ENCODE data around the gene LRP4. TPM values are rescaled to one million over a fixed set of nuclear protein-coding genes. Genes with fewer than 3 reads are reported as not detected.

The LRP4 gene
- total and polyA plus RNA-seq, 11 donors: 9.1 to 29.1 (median 18.6) TPM

DNA sequence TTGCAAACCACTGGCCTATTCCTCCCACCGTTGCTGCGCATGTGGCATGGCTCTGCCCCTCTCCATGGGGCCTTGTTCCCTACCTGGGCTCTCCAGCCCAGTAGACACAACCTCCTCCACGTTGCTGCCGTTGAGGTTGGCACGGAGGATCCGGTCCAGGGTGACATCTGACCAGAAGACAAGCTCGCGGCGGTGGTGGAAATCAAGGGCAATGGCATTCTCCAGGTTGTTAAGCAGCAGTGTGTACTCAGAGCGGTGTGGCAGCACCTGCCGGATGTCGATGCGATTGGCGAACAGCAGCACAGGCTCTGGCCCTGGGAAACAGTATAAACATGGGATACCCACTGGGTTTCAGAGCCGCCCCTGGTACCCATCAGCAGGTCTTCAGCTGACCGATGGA is 23.8 kb downstream of the LRP4 start:
- H3K4me3 ChIP-seq: no peak overlapping the region
- ATAC-seq (no peak), DNase-seq (no peak)
- intact Hi-C loops (cut with DNase I): loop anchor here in 2 of 10 donors (5.0 to 10.0 kb wide), 2 partner anchors 460 to 463 kb away; partner anchors contain the start of gene MYBPC3 (in 1 of the 2)
- H3K4me1 ChIP-seq: peaks cover 0 to 16% (median 2%) of the 10 kb centered on the region in 12 donors
- H3K9me3 ChIP-seq: no peaks in the 10 kb centered on the region
- TF ChIP-seq, protein P1, sequence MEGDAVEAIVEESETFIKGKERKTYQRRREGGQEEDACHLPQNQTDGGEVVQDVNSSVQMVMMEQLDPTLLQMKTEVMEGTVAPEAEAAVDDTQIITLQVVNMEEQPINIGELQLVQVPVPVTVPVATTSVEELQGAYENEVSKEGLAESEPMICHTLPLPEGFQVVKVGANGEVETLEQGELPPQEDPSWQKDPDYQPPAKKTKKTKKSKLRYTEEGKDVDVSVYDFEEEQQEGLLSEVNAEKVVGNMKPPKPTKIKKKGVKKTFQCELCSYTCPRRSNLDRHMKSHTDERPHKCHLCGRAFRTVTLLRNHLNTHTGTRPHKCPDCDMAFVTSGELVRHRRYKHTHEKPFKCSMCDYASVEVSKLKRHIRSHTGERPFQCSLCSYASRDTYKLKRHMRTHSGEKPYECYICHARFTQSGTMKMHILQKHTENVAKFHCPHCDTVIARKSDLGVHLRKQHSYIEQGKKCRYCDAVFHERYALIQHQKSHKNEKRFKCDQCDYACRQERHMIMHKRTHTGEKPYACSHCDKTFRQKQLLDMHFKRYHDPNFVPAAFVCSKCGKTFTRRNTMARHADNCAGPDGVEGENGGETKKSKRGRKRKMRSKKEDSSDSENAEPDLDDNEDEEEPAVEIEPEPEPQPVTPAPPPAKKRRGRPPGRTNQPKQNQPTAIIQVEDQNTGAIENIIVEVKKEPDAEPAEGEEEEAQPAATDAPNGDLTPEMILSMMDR (IDR thresholded peaks at IDR 0.05): no peak
- no peak for TF ChIP-seq POLR2A (IDR thresholded peaks at IDR 0.05)
- peaks cover 0 to 34% (median 18%) of the 10 kb centered on the region in 9 donors for H3K36me3 ChIP-seq
- no peaks in the 10 kb centered on the region for H3K27me3 ChIP-seq
- WGBS, 4 donors: 93 to 98% (median 96%) methylated on average over 15 to 16 of the region's 16 CpGs
- H3K27ac ChIP-seq: no peak overlapping the region

DNA sequence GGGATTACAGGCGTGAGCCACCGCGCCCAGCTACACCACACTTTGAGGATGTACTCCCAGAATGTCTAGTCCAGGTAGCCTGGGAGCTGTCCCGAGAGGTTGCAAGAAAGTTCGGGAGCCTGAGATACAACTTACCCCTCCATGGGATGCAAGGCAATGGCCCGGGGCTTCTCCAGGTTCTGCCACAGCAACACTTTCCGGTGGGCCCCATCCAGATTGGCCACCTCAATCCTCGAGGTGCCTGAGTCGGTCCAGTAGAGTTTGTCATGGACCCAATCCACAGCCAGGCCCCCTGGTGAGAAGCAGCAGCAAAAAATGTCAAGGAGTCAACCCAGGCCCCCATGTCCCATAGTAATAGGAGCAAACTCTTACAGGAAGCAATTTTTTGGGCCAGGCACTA is 25.5 kb downstream of the LRP4 start:
- Histone ChIP-seq H3K4me3 (no peak overlapping the region), H3K27me3 (peaks cover 0 to 4% (median 0%) of the 10 kb centered on the region in 9 donors), H3K4me1 (peaks cover 0 to 16% (median 2%) of the 10 kb centered on the region in 12 donors), H3K27ac (no peak overlapping the region), H3K9me3 (no peaks in the 10 kb centered on the region), H3K36me3 (peaks cover 0 to 40% (median 13%) of the 10 kb centered on the region in 9 donors)
- WGBS, 4 donors: 87 to 100% (median 93%) methylated on average over 5 to 9 of the region's 9 CpGs
- no peak for DNase-seq
- ATAC-seq: no peak
- intact Hi-C loops (cut with DNase I): loop anchor here in 2 of 10 donors (5.0 to 10.0 kb wide), 2 partner anchors 462 to 464 kb away; partner anchors contain the start of gene MYBPC3 (in 1 of the 2)
- TF ChIP-seq POLR2A (IDR thresholded peaks at IDR 0.05): no peak
- TF ChIP-seq, protein P1 (IDR thresholded peaks at IDR 0.05): no peak

DNA sequence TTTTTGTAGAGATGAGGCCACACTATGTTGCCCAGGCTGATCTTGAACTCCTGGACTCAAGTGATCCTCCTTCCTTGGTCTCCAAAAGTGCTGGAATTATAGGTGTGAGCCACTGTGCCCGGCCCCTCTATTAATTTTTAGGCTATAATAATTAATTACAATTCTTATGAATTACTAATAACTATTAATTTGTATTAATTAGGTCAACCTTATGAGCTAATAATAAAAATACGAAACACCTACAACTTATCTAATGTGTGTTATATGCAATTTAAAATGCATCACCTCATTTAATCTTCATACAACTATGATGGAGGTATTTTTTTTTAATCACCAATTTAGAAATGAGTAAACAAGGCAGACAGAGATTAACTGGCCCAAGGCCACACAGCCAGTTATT is 26.2 kb downstream of the LRP4 start:
- 87 to 95% (median 90%) methylated on average over 2 of the region's 2 CpGs for WGBS, 4 donors
- Histone ChIP-seq H3K27ac (no peak overlapping the region), H3K4me1 (peaks cover 0 to 15% (median 2%) of the 10 kb centered on the region in 12 donors), H3K4me3 (no peak overlapping the region), H3K9me3 (no peaks in the 10 kb centered on the region), H3K36me3 (peaks cover 0 to 41% (median 13%) of the 10 kb centered on the region in 9 donors), H3K27me3 (peaks cover 0 to 4% (median 0%) of the 10 kb centered on the region in 9 donors)
- no peak for DNase-seq
- no peak for TF ChIP-seq POLR2A (IDR thresholded peaks at IDR 0.05)
- TF ChIP-seq, protein P1 (IDR thresholded peaks at IDR 0.05): no peak
- no peak for ATAC-seq
- intact Hi-C loops (cut with DNase I): loop anchor here in 2 of 10 donors (5.0 to 10.0 kb wide), 2 partner anchors 463 to 465 kb away; partner anchors contain the start of gene MYBPC3 (in 1 of the 2)

DNA sequence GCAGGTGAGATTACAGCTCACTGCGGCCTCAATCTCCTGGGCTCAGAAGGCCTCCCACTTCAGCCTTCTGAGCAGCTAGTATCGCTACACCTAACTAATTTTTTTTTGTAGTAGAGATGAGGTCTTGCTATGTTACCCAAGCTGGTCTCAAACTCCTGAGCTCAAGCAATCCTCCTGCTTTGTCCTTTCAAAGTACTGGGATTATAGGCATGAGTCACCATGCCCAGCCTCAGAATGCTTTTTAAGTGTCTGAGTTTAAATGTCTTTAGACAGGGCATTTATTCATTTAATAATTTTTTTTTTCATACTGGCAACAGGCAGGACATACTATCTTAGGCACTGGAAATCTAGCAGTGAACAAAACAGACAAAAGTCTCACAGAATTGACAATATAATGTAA is 27.7 kb downstream of the LRP4 start:
- TF ChIP-seq, protein P1 (IDR thresholded peaks at IDR 0.05): no peak
- no peak for TF ChIP-seq POLR2A (IDR thresholded peaks at IDR 0.05)
- H3K4me1 ChIP-seq: peaks cover 0 to 4% (median 0%) of the 10 kb centered on the region in 12 donors
- H3K9me3 ChIP-seq: no peaks in the 10 kb centered on the region
- WGBS, 4 donors: 97 to 100% (median 98%) methylated on average over 2 of the region's 2 CpGs
- no peak for ATAC-seq
- H3K27me3 ChIP-seq: peaks cover 0 to 4% (median 0%) of the 10 kb centered on the region in 9 donors
- no peak for DNase-seq
- no peak overlapping the region for H3K27ac ChIP-seq
- intact Hi-C loops (cut with DNase I): loop anchor here in 2 of 10 donors (5.0 to 10.0 kb wide), 2 partner anchors 464 to 467 kb away; partner anchors contain the start of gene MYBPC3 (in 1 of the 2)
- H3K4me3 ChIP-seq: no peak overlapping the region
- H3K36me3 ChIP-seq: peaks cover 0 to 56% (median 18%) of the 10 kb centered on the region in 9 donors
